ENCODE results near the gene SUGCT.

SUGCT gene

DNA sequence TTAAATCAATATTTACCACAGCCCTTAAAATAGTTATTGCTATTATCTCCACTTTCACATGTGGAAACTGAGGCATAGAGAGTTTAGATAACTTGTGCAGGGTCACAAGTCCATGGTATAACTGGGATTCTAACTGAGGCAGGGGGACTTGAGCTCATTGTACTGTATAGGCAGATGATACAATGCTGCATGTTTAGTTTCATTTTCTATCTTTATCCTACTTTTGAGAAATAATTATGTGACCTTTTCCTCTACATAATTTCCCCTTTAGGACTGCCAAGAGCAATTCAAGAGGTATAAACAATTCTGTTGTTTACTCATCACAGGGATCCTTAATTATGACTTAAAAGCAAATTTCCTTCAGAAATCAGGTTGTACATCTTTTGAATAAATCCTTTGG, 193.1 kb downstream of the SUGCT start:
- TF ChIP-seq, protein P1, sequence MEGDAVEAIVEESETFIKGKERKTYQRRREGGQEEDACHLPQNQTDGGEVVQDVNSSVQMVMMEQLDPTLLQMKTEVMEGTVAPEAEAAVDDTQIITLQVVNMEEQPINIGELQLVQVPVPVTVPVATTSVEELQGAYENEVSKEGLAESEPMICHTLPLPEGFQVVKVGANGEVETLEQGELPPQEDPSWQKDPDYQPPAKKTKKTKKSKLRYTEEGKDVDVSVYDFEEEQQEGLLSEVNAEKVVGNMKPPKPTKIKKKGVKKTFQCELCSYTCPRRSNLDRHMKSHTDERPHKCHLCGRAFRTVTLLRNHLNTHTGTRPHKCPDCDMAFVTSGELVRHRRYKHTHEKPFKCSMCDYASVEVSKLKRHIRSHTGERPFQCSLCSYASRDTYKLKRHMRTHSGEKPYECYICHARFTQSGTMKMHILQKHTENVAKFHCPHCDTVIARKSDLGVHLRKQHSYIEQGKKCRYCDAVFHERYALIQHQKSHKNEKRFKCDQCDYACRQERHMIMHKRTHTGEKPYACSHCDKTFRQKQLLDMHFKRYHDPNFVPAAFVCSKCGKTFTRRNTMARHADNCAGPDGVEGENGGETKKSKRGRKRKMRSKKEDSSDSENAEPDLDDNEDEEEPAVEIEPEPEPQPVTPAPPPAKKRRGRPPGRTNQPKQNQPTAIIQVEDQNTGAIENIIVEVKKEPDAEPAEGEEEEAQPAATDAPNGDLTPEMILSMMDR (conservative IDR thresholded peaks at IDR 0.05): no peak
- no peak for TF ChIP-seq ZFX (IDR thresholded peaks at IDR 0.05)
- H3K27ac ChIP-seq: no peak overlapping the region

DNA sequence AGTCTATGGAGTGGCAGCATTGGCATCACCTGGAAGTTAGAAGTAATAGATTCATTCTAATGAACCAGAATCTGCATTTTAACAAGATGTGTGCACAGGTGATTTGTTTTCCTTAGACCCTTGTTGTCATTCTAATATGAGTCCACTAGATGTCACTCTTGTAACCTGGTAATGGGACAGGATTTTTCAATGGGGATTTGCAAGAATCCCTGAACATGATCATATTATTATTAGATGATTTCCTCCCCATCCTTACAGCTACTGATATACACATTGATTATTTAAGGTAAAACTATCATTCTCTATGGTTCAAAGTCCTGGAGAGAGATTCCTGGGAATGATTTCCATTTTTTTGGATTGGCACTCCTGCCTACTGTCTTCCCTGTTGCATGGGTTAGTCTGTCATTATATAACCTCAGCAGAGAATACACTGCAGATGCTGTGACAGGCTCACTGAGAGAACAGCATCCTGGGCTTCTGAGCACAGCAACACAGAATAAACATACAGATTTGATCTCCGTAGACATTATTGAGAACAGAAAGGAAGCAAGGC, 194.9 kb downstream of the SUGCT start:
- H3K27ac ChIP-seq: no peak overlapping the region
- no peak for TF ChIP-seq ZFX (IDR thresholded peaks at IDR 0.05)
- TF ChIP-seq, protein P1 (conservative IDR thresholded peaks at IDR 0.05): peak; percentile 84

DNA sequence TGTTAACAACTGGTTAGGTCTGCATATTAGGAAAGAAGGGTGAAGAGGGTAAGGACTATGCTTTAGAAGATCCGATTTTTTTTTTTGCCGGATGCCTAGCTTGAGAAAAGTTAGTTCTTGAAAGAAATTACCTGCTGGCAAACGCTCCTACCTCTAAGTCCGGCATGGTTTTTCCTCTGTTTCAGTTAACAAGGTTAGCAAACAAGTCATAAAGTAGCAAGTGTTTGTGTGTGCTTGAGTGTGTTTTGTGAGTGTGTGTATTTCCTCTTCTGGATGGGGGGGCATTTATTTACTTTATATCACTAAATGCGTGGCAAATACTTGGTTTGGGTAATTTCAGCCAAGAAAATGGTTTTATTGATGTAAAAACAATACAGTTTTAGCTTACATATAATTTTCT, 195.6 kb downstream of the SUGCT start:
- no peak overlapping the region for H3K27ac ChIP-seq
- TF ChIP-seq ZFX (IDR thresholded peaks at IDR 0.05): no peak
- TF ChIP-seq, protein P1 (conservative IDR thresholded peaks at IDR 0.05): no peak

DNA sequence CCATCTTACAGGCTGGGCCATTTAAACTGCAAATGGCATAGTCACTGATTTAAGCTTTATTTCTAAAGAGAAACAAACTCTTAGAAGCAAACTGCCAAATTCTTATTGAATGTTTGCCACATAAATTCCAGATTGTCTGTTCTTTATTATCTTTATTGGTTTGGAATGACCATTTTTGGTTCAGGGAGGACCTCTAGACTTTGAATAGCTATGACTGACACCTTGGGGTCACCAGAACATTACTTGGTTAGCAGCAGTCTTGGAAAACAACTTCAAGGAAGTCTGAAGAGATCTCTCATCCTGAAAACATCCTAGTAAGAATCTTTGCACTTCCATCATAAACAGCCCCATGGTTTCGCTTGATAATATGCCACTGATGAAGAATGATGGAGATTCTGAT, 197.1 kb downstream of the SUGCT start:
- TF ChIP-seq, protein P1 (conservative IDR thresholded peaks at IDR 0.05): no peak
- TF ChIP-seq ZFX (IDR thresholded peaks at IDR 0.05): no peak
- no peak overlapping the region for H3K27ac ChIP-seq

DNA sequence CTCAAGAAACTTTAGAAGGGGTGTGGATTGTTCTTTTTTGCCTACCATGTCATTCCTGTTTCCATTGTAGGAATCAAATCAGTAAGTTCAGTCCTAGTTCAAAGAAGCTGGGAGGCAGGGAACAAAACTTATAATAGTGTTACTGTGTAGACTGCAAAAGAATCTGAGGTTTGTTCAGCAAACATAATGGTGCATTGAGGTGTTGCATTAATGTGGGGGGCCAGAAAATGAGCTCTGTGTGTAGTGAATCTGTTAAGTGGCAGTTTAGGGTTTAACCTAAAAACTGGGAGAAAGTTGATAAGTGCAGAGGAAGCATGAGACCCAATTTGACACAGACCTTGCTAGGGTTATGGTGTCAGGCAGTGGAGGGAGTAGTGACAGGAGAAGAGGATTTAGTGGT, 197.7 kb downstream of the SUGCT start:
- TF ChIP-seq, protein P1 (conservative IDR thresholded peaks at IDR 0.05): no peak
- TF ChIP-seq ZFX (IDR thresholded peaks at IDR 0.05): no peak
- H3K27ac ChIP-seq: no peak overlapping the region

DNA sequence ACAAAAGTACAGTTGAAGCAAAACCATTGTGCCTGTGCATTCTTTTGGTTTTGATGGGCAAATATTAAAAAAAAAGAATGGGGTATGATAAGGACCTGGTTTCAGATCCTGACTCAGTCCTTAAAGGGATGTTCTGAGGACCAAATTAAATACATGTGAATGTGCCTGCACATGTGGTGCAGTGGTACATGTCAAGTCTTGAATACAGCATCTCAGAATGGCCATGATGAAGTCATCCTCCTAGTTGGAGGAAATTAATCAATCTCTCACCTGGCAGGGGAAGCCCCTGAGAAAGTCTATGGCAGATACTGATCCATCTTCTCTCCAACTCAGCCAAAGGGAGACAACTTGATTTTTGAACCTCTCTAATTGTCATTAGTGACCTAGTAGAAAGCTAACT, 207.0 kb downstream of the SUGCT start:
- TF ChIP-seq, protein P1 (conservative IDR thresholded peaks at IDR 0.05): no peak
- TF ChIP-seq ZFX (IDR thresholded peaks at IDR 0.05): no peak
- no peak overlapping the region for H3K27ac ChIP-seq

DNA sequence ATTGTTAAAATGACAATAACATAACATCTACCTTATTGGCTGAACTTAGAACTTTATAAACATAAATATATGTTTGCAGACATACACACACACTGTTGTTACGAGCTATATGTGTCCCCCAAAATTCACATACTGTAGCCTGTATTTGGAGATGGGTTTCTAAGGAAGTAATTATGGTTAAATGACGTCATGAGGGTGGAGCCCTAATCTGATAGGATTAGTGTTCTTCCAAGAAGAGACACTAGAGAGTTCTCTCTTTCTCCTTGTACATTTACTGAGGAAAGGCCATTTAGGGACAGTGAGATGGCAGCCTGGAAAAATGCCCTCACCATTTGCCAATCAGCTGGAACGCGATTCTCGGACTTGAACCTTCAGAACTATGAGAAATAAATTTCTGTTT, 211.7 kb downstream of the SUGCT start:
- H3K27ac ChIP-seq: no peak overlapping the region
- no peak for TF ChIP-seq ZFX (IDR thresholded peaks at IDR 0.05)
- TF ChIP-seq, protein P1 (conservative IDR thresholded peaks at IDR 0.05): no peak

Measured in C4-2B (cell line).